Fibroblast of the conjunctiva (primary cell): Measurements from ENCODE around the gene ELOVL3.
"Not testable (repeated sequence)": the region's sequence is repeated elsewhere in the genome, so short reads cannot be mapped to it uniquely, and the experiment has no call there.

ENCODE experiments used
- DNase-seq: peaks from one replicate; pipeline ENCODE4 v3.0.0-alpha.2; 2010; ENCODE audit warnings: low read depth

Gene ELOVL3, protein sequence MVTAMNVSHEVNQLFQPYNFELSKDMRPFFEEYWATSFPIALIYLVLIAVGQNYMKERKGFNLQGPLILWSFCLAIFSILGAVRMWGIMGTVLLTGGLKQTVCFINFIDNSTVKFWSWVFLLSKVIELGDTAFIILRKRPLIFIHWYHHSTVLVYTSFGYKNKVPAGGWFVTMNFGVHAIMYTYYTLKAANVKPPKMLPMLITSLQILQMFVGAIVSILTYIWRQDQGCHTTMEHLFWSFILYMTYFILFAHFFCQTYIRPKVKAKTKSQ

DNA sequence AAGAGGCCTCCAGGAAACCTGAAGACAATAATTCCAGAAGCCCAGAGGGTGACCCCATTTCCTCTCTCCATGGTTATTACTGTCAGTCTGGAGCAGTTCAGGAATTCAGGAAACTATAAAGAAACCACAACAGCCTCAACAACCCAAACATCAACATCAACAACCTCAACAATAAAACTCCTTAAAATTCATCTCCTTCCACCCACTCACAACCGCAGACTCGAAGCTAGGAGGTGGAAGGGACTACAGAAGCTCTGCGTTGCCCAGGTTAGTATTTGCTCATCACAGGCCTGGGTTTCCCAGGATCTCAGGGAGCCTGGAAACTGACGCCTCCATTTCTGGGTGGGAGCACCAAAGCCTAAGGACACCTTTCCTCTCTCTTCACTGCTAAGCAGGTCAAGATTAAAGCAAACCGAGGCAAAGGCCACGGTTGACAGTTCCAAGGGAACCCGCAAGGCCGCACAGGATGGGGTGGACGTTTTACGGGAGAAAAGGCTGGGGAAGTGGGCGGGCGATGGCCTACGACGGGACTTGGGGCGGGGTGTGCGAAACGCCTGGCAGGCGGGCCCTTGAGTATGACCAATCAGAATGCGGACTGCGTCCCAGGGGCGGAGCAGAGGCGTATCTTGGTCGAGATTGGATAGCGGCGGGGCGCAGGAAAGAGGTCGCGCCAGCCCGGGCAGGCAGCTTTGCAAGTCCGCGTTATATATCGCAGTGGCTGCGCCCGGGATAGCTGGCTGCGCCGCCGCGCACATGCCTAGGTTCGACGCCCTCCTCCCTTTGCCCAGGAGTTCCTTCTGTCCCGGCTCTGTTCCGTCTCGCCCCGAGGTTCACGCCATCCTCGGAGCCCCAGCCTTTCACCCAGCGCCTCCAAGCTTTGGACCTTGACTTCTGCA lies at the start of gene ELOVL3:
Gene ELOVL3, plus strand, starts transcription at position 654 of the 896 bp plus-strand sequence. CDS start 250 bp downstream, outside the sequence.
- DNase-seq, result peak; percentile 86

DNA sequence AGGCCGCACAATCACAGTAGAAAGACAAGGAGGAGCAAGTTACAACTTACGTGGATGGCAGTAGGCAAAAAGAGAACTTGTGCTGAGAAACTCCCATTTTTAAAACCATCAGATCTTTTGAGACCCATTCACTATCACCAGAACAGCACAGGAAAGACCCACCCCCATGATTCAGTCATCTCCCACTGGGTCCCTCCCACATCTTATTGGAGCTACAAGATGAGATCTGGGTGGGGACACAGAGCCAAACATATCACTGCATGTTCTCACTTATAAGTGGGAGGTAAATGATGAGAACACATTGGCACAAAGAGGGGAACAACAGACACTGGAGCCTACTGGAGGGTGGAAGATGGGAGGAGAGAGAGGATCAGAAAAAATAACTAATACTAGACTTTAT lies 41.5 kb upstream of the ELOVL3 start:
- DNase-seq, result no peak

DNA sequence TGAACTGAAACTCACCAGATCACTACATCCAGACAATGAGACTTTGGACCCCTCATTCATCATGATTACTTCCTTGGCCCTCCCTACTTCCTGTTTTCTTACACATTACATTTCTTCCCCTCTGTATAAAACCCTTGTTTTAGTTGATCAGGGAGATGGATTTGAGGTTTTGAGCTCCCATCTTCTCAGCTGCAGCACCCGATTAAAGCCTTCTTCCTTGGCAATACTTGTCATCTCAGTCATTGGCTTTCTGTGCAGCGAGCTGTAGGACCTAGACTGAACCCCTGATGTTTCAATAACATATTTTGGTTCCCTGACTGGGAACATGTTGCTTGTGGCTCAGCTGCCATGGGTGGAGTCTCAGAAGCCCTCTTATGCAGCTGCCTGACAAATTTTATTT lies 40.8 kb upstream of the ELOVL3 start:
- no peak for DNase-seq

DNA sequence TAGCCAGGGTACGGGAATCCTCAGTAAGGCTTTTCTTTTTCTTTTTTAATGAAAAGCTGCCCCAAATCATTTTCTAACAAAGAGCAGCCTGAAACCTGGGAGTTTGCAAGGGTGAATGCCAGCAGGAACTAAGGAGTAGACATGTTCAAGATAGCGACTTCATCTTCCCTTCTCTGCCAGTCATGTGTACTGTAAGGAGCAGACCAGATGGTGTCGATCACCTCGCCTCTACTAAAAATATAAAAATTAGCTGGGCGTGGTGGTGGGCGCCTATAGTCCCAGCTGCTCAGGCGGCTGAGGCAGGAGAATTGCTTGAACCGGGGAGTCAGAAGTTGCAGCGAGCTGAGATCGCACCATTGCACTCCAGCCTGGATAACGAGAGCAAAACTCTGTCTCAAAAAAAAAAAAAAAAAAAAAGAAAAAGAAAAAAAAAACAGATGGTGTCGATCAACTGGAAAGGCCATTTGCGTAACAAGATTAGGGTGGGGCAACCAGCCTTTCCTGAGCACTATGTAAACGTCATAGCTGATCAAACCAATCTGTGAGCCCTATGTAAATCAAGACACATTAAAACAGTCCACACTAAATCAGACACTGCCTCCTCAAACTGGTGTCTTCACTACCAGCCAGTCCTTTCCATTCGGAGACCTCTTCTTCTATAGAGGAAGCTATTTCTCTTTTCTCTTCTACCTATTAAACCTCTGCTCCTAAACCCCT lies 40.1 kb upstream of the ELOVL3 start:
- DNase-seq, result no peak

DNA sequence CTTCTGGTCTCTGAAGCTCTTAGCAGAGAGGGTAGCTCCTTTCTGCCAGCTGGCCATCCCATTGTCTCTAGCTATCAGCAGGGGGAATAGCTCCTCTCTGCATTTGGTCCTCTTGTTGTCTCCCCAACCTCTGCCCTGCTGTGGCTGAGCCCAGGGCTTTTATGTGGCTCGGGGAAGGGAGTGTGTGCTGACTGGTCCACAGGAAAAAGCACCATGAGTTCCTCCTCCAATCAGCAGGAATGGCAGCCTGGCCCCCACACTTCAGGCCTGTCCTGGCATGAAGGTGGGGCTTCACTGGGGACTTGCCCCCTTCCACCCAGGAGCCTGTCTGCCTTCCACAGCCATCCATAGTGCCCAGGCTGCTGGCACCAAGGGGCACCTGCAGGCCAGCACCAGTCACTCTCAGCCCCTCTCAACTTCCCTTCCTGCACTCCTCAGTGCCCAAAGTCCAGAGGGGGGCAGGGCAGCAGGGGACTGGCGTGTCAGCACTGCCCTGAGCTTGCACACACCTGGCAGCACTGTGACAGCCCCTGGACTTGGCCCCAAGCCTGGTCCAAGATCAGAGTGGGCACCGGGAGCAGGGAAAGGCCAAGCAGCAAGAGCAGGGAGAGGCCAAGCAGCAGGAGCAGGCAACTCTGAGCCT lies 37.7 kb upstream of the ELOVL3 start:
- no peak for DNase-seq

DNA sequence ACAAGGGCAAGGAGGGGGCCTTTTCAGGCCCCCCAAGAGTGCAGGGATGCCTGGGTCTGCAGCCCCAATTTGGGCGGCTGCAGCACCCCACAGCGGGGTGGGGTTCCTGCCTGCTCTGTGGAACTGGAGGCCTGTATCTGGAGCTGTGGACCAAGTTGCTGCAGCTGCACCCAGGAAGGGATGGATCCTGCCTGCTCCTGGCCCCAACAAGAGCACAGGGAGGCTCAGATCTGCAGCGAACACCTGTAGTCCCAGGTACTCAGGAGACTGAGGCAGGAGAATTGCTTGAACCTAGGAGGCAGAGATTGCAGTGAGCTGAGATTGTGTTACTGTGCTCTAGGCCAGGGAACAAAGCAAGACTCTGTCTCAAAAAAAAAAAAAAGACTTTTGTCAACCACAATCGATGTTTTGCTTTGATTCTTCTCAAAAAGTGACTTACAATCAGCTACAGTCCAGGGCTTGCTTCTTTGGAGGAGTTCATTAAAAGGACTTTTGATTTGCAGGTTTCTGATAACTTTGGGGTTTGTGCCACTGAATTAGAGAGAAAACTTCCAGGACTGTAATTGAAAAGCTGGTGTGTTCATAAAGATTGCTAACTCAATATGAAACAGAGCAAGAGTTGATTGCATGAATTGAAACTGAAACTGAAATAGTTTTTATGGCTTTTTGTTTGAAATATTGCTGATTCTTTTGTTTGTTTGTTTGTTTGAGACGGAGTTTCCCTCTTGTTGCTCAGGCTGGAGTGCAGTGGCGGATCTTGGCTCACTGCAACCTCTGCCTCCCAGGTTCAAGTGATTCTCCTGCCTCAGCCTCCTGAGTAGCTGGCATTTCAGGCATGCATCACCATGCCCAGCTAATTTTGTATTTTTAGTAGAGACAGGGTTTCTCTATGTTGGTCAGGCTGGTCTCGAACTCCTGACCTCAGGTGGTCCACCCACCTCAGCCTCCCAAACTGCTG lies 36.9 kb upstream of the ELOVL3 start:
- DNase-seq, result not testable (repeated sequence)

DNA sequence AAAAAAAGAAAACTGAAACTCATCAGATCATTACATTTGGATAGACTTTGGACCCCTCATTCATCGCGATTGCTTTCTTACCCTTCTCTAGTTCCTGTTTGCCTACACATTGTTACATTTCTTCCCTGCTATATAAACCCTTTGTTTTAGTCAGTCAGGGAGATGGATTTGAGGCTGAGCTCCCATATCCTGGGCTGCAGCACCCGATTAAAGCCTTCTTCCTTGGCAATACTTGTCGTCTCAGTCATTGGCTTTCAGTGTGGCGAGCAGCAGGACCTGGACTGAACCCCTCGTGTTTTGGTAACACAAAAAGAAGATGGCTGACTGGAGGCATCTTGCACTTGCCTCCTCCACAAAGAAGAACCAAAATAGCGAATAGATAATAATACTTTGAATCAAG lies 34.1 kb upstream of the ELOVL3 start:
- no peak for DNase-seq

DNA sequence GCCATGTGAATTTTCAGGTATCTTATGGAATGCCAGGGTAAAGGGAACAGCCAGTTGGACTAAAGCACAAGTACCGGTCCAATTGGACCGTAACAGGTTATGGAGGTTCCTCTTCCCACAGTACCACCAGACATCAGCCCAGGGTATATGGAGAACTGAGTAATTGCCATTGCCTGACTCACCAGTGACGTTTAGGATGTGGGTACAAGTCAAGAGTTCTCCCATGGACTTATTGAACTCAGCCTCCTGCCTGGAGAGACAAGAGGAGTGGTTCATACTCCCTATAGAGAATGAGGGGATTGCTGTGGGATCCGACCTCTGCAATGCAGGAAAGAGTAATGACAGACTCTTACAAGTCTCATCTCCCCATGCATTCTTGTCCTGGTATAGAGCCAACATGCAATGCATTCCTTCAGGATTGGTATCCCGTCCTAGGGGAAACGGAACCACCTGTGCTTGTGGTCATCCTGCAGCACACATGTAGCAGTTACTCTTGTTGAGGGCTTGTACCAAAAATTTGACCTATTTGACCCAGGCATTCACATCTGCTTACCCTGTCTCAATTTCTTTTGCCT lies 30.7 kb upstream of the ELOVL3 start:
- DNase-seq, result no peak

DNA sequence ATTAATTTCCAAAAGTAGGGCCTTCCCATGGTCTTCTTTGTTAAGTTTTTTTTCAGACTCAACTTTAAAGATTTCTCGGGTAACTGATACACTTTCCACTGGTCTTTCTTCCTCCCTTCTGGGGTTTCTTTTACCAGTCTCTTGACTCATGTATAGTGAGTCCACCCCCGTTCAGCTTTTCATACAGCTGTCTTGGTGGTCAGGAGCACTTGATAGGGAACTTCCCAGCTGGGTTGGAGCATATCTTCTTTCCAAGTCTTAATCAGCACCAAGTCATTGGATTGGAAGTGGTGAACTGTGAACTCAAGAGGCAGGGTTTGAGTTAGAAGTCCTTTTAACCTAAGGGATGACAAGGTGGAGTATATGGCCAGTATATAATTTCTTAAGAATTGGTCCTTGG lies 29.2 kb upstream of the ELOVL3 start:
- DNase-seq, result no peak

DNA sequence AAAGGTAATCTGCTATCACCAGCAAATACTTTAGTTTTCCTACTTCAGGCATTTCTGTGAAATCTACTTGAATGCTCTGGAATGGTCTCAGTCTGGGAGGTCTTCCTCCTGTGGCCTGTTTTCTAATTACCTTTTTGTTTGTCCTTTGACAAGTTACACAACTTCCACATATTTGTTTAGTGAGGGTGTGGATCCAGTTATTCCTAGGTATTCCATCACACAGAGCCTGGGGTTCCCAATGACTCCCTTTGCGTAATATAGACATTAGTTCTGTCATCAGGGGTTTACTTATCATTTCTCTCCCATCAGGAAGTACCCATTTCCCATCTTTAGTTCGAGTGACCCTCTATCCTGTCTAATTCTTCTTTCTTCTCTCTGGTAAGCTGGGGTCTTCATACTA lies 28.1 kb upstream of the ELOVL3 start:
- no peak for DNase-seq

DNA sequence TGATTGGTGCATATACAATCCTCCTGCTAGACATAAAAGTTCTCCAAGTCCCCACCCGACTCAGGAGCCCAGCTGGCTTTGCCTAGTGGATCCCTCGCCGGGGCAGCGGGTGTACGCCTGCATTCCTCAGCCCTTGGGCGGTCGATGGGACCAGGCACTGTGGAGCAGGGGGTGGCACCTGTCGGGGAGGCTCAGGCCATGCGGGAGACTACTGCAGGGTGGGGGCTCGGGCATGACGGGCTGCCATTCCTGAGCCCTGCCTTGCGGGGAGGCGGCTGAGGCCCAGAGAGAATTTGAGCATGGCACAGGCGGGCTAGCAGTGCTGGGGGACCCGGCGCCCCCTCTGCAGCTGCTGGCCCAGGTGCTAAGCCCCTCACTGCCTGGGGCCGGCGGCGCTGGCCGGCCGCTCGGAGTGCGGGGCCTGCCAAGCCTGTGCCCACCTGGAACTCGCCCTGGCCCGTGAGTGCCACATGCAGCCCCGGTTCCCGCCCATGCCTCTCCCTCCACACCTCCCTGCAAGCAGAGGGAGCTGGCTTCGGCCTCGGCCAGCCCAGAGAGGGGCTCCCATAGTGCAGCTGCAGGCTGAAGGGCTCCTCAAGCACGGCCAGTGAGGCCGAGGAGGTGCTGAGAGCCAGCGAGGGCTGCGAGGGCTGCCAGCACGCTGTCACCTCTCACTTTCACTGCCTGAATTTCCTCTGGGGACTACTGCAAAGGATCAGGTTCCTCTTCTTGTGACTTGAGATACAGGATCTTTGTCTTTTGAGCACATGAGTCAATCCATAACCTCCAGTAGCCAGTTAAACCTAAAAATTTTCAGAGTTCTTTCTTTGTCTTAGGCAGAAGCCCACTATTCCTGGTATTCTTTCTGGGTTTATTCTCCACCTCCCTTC lies 25.1 kb upstream of the ELOVL3 start:
- no peak for DNase-seq

DNA sequence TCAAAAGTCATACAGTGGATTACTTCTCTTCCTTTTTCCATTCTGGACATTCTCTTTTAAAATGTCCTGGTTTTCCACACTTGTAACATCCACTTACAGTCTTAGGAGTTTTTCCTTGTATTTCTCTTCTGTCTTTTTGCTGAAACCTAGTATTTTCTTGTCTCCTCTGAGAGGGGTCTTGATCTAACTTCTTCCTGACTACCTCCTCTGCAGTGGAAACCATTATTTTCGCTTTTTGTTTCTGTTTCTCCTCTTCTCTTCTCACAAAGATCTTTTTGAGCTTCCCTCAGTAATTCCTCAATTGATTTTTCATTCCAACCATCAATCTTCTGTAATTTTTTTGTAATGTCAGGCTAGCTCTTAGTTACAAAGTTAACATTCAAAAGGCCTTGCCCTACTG lies 23.7 kb upstream of the ELOVL3 start:
- no peak for DNase-seq

DNA sequence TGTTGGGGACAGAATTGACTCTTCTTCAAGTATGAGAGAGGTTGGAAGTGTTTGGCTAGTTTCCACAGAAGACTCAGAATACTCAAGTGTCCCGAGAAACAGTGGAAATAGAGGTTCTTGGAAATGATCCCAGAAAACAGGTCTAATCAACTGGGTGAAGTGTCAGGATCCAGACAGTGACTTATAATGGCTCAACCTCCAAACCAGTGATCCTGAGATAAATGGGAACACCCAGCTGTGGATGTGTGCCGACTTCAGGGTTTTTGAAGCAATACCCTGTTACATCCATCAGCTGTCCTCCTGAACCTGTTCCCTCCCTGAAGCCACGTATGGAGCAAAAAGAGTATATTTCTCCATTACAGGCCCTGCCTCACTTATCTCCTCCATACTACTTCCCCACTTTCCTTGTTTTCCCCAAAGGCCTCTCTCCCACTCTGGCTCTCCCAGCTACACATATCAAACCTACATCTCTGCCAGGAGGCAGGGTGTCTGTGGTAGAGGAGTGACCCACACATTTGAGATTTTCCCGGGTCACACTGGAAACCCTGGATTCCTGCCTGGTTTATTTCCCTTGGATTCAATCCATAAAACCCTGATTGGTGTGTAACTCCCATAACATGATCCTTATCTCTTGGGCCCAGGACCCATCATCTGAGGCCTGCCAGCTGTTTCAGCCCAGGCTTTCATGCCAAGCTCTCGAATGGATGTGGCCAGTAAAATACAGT lies 17.6 kb upstream of the ELOVL3 start:
- DNase-seq, result no peak

DNA sequence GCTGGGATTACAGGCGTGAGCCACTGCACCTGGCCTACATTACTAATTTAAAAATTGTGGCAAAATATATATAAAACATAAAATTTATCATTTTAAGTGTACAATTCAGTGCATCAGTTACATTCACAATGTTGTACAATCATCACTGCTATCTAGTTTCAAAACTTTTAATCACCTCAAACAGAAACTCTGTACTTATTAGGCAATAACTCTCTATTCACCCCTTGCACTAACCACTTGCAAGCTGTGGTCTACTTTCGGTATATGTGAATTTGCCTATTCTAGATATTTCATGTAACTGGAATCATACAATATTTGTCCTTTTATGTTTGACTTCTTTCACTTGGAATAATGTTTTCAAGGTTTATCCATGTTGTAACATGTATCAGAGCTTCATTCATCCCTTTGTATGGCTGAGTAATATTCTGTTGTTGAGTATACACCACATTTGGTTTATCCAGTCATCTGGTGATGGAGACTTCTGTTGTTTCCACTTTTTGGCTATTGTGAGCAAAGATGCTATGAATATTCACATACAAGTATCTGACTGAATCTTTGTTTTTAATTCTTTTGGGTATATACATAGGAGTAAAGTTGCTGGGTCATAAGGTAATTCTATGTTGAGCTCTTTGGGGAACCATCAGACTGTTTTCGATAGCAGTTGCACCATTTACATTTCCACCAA lies 14.3 kb upstream of the ELOVL3 start:
- no peak for DNase-seq

DNA sequence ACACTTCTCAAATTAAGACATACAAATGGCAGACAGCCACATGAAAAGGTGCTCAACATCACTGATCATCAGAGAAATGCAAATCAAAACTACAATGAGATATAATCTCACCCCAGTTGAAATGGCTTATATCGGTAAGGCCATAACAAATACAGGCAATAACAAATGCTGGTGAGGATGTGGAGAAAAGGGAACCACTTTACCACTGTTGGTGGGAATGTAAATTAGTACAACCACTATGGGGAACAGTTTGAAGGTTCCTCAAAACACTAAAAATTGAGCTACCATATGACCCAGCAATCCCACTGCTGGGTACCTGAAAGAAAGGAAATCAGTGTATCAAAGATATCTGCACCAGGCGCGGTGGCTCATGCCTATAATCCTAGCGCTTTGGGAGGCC lies 12.5 kb upstream of the ELOVL3 start:
- DNase-seq, result not testable (repeated sequence)

DNA sequence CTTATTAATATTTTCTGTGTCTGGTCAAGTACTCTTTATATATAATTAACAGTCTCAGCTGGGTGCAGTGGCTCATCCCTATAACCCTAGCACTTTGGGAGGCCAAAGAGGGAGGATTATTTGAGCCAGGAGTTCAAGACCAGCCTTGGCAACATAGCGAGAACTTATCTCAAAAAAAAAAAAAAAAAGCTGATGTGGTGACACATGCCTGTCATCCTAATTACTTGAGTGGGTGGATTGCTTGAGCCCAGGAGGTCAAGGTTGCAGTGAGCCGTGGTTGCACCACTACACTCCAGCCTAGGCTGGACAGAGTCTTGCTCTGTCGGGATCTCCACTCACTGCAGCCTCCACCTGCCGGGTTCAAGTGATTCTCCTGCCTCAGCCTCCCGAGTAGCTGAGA lies 6.7 kb upstream of the ELOVL3 start:
- no peak for DNase-seq

DNA sequence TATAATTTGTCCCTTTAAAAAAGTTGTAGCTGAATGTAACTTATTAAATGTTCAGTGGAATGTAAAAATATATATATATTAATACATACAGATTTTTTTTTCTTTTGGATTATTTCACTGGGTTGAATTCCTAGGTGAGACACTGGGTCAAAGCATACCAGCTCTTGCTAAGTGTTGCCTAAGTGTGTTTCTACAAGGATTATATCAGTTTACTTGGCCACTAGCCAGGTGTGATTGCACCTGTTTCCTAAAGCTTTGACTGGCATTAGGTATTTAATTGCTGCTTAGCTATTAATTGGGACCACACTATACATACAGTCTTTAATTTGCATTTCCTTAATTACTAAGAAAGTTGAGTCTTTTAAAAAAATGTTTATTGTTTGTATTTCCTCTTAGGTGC lies 5.5 kb upstream of the ELOVL3 start:
- no peak for DNase-seq

DNA sequence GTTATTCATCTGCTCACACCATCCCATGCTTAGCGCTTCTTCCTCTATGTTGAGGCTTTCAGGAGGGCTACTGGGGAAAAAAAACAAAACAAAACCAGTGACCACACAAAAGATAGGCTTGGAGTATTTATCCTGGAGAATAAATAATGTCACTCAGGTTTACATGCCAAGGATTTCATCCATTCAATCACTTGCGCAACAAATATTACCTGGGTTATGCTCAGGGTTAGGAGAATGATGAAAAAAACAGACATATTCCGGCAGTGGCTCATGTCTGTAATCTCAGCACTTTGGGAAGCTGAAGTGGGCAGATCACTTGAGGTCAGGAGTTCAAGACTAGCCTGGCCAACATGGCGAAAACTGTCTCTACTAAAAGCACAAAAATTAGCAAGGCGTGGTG lies 3.3 kb upstream of the ELOVL3 start:
- no peak for DNase-seq

DNA sequence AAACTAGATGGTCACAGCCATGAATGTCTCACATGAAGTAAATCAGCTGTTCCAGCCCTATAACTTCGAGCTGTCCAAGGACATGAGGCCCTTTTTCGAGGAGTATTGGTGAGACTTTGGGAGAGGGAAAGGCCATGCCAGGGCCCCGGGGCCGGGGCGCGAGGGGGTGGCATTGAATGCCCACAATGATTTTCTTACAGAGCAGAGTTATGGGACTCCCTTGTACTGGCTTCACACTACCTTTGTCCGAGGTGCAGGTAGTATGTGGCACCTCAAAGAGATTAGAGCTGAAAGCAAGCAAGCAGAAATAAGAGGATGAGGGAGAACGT lies 407 bp downstream of the ELOVL3 start:
- no peak for DNase-seq
